Smooth muscle cell of trachea (primary cell): Measurements from ENCODE around the gene ABCC9. TPM values are rescaled to one million over a fixed set of nuclear protein-coding genes. Genes with fewer than 3 reads are reported as not detected.

Experiments
- total RNA-seq: library from RNA; depleted of rRNA; stranded (reverse); fragments of >200 nt; gene quantifications from 2 replicates; pipeline ENCODE4 v1.2.1, GENCODE V29; 2014

ABCC9 gene
- 8.7 and 12.6 TPM in 2 replicates for total RNA-seq

GRCh38 chr12:21940549-21941505 lies at the start of gene ABCC9:
ABCC9 (minus strand) TSS chr12:21941426; CDS start chr12:21936674, 4,752 bp downstream.

GRCh38 chr12:21774358-21775132 lies 166.7 kb downstream of the ABCC9 start, which contains the start of gene KCNJ8:
KCNJ8 (minus strand) TSS chr12:21774706; CDS start chr12:21773616, 1,090 bp downstream.

Other genes with a start within 250 kb of the ABCC9 start
- gene KCNJ8, start 166.7 kb downstream of the ABCC9 start, total RNA-seq = 7.3 and 10.6 TPM in 2 replicates
- gene CMAS, start 104.8 kb upstream of the ABCC9 start, total RNA-seq = 24.0 and 29.7 TPM in 2 replicates